PFSK-1 (cell line): ENCODE data around the gene PARD3B.

Source experiments
- POLR2AphosphoS5 ChIP-seq: IDR thresholded peaks from 2 replicates; pipeline ENCODE4 v1.6.1; 2012; ENCODE audit warnings: low read depth, mild to moderate bottlenecking, control low read depth, low read length, moderate library complexity
- TAF1 ChIP-seq: IDR thresholded peaks from 2 replicates; pipeline ENCODE4 v1.6.1; 2012; ENCODE audit warnings: low read length, control low read depth, borderline replicate concordance; ENCODE audit not compliant: insufficient read depth

- TF ChIP-seq POLR2AphosphoS5 (no peak), TAF1 (no peak)
Measured at GRCh38 chr2:205128726-205129125, 583.5 kb downstream of the PARD3B start.
